ENCODE data around the gene KCTD1. TPM values are rescaled to one million over a fixed set of nuclear protein-coding genes. Genes with fewer than 3 reads are reported as not detected.

The KCTD1 gene
- total and polyA plus RNA-seq, 2 donors (not counting 1 experiment from before 2014, with no cell fraction given): 4.2 to 8.4 TPM

- H4K20me1 ChIP-seq (ENCODE audit: control insufficient read depth, extremely low read depth, insufficient read depth, low read length): no peaks in the 10 kb centered on the region
- H3K36me3 ChIP-seq (ENCODE audit: control insufficient read depth, insufficient read depth, low read length): no peaks in the 10 kb centered on the region
- H3K4me2 ChIP-seq (ENCODE audit: extremely low read depth, insufficient read depth, low read length): no peak overlapping the region
- no peak overlapping the region for H3K4me3 ChIP-seq (replicated peaks in 1 of 4; ENCODE audit: control extremely low read depth in 1 of 4, insufficient read depth in 1 of 4, low read depth in 3 of 4, low read length in 4 of 4)
- H3K27ac ChIP-seq (ENCODE audit: insufficient read depth, low read length): no peak overlapping the region
- no peak overlapping the region for H3K9ac ChIP-seq (ENCODE audit: insufficient read depth, low read length)
- no peaks in the 10 kb centered on the region for H3K9me3 ChIP-seq (ENCODE audit: control insufficient read depth, insufficient read depth, low read depth, low read length)
- TF ChIP-seq EZH2 (IDR thresholded peaks at IDR 0.05; ENCODE audit: low read length, missing control alignments) (no peak), CTCF (conservative IDR thresholded peaks at IDR 0.05 in 1 of 2, IDR thresholded peaks at IDR 0.05 in 1 of 2; ENCODE audit: low read depth in 1 of 2, low read length in 2 of 2) (no peak)
- H3K79me2 ChIP-seq (ENCODE audit: control insufficient read depth, insufficient read depth, low read length): no peaks in the 10 kb centered on the region
- no peak for DNase-seq (ENCODE audit: low read depth in 2 of 2)
- no peak overlapping the region for H2AFZ ChIP-seq (ENCODE audit: low read length)
- H3K27me3 ChIP-seq (ENCODE audit: control insufficient read depth, insufficient read depth, low read length): no peaks in the 10 kb centered on the region
- H3K4me1 ChIP-seq (ENCODE audit: control insufficient read depth, extremely low read depth, insufficient read depth, low read length): no peaks in the 10 kb centered on the region
Observed at GRCh38 chr18:26526966-26527234, 21.5 kb downstream of the KCTD1 start.

DNA sequence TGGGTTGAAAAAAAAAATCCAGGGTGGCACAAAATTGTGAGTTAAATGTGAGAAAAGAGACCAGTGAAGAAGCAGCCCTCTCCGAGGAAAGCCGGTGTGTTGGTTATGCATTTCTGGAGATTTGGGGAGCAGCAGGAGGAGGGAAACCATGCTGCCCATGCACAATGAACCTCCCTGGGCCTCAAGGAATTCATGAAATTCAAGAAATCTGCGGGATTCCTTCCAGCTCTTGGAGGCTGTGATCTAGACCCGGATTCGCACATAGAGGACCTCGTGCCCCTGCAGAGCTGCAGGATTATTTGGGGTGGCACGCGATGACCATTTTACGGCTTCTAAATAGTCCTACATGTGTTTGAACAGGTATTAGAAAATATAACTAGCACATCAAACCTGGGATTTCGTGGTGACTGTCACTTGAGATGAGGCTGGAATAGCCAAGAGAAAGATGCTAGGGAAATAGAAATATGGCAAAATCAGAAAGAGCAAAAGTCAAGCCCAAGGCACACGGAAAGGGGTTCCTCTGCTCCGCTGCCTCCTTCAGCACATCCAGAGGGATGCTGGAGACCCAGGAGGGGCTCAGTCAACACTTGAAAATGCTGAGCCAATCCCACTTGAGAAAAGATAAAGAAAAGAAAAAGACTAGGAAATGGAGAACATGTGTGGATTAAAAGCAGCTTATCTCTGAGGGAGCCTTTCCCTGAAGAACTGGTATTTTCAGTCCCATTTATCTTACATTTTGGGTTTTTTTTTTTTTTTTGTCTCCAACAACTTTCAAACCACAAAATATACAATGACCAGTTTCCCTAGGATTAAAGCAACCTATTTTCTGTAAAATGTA is 22.0 kb downstream of the KCTD1 start:
- DNase-seq (ENCODE audit: low read depth in 2 of 2): peak in 1 of 2 donors; percentile 48
- Histone ChIP-seq H3K9me3 (ENCODE audit: control insufficient read depth, insufficient read depth, low read depth, low read length) (no peaks in the 10 kb centered on the region), H3K9ac (ENCODE audit: insufficient read depth, low read length) (no peak overlapping the region), H3K36me3 (ENCODE audit: control insufficient read depth, insufficient read depth, low read length) (no peaks in the 10 kb centered on the region), H3K79me2 (ENCODE audit: control insufficient read depth, insufficient read depth, low read length) (no peaks in the 10 kb centered on the region), H3K27ac (ENCODE audit: insufficient read depth, low read length) (no peak overlapping the region), H3K4me1 (ENCODE audit: control insufficient read depth, extremely low read depth, insufficient read depth, low read length) (no peaks in the 10 kb centered on the region), H4K20me1 (ENCODE audit: control insufficient read depth, extremely low read depth, insufficient read depth, low read length) (no peaks in the 10 kb centered on the region), H2AFZ (ENCODE audit: low read length) (no peak overlapping the region), H3K4me2 (ENCODE audit: extremely low read depth, insufficient read depth, low read length) (no peak overlapping the region), H3K4me3 (replicated peaks in 1 of 4; ENCODE audit: control extremely low read depth in 1 of 4, insufficient read depth in 1 of 4, low read depth in 3 of 4, low read length in 4 of 4) (no peak overlapping the region), H3K27me3 (ENCODE audit: control insufficient read depth, insufficient read depth, low read length) (no peaks in the 10 kb centered on the region)
- TF ChIP-seq CTCF (conservative IDR thresholded peaks at IDR 0.05 in 1 of 2, IDR thresholded peaks at IDR 0.05 in 1 of 2; ENCODE audit: low read depth in 1 of 2, low read length in 2 of 2) (no peak), EZH2 (IDR thresholded peaks at IDR 0.05; ENCODE audit: low read length, missing control alignments) (no peak)

DNA sequence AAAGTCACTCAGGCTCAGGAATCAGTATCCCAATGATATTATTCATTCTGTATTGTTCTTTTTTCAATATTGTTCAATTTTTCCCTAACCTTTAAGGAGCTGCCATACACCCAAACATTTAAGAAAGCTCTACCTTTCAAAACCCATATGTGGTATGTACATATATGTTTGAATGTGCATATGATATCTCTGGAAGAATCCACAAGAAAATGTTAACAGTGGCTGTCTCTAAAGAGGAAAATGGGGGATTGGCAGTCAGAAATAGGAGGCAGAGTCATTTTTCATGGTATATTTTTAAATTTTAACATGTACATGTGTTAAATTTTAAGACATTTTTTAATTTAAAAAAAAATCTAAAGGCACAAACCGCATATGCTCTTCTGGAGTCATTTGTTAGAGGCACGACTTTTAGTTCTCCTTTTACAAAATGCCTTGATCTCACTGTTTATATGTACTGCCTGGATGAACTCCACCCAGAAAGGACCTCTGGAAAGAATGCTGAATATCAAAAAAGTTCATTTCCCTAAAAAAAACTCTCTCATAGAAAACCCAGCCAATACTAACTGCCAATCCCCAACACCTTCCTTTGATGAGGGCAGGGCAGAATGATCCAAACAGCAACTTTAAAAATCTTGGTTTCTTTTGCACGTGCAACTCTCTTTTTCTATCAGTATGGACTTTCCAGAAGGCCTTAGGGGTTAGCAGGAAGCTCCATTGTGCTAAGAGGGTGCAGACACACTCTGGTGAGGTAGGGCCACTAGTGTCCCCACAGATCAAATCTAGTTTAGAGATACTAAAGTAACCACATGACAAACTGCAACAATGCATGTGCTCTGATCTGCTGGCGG is 23.6 kb downstream of the KCTD1 start:
- H3K4me2 ChIP-seq (ENCODE audit: extremely low read depth, insufficient read depth, low read length): no peak overlapping the region
- H3K27me3 ChIP-seq (ENCODE audit: control insufficient read depth, insufficient read depth, low read length): no peaks in the 10 kb centered on the region
- no peak overlapping the region for H3K9ac ChIP-seq (ENCODE audit: insufficient read depth, low read length)
- DNase-seq (ENCODE audit: low read depth in 2 of 2): no peak
- no peak overlapping the region for H3K27ac ChIP-seq (ENCODE audit: insufficient read depth, low read length)
- H3K9me3 ChIP-seq (ENCODE audit: control insufficient read depth, insufficient read depth, low read depth, low read length): no peaks in the 10 kb centered on the region
- H3K36me3 ChIP-seq (ENCODE audit: control insufficient read depth, insufficient read depth, low read length): no peaks in the 10 kb centered on the region
- H3K4me1 ChIP-seq (ENCODE audit: control insufficient read depth, extremely low read depth, insufficient read depth, low read length): no peaks in the 10 kb centered on the region
- TF ChIP-seq EZH2 (IDR thresholded peaks at IDR 0.05; ENCODE audit: low read length, missing control alignments): no peak
- no peak for TF ChIP-seq CTCF (conservative IDR thresholded peaks at IDR 0.05 in 1 of 2, IDR thresholded peaks at IDR 0.05 in 1 of 2; ENCODE audit: low read depth in 1 of 2, low read length in 2 of 2)
- H3K4me3 ChIP-seq (replicated peaks in 1 of 4; ENCODE audit: control extremely low read depth in 1 of 4, insufficient read depth in 1 of 4, low read depth in 3 of 4, low read length in 4 of 4): no peak overlapping the region
- H4K20me1 ChIP-seq (ENCODE audit: control insufficient read depth, extremely low read depth, insufficient read depth, low read length): no peaks in the 10 kb centered on the region
- no peak overlapping the region for H2AFZ ChIP-seq (ENCODE audit: low read length)
- H3K79me2 ChIP-seq (ENCODE audit: control insufficient read depth, insufficient read depth, low read length): no peaks in the 10 kb centered on the region

All from fibroblast of lung (primary cell).